GM13976 (cell line): Measurements from ENCODE around the gene PDE11A.

ENCODE experiments used
- DNase-seq: peaks from one replicate; pipeline ENCODE4 v3.0.0; 2012; ENCODE audit warnings: low spot score
- in situ Hi-C: fragments of 300-500 bp; cut with MboI; formaldehyde crosslinking; loops from one replicate; pipeline ENCODE4 v1.12.0; 2022; ENCODE audit warnings: low sequenced_read_pairs, mixed read lengths, inconsistent platforms; ENCODE audit not compliant: unreplicated experiment
- TF ChIP-seq, protein P1 (sequence below): IDR thresholded peaks from 2 replicates; pipeline ENCODE4 v1.5.1; 2012; ENCODE audit warnings: borderline replicate concordance, mild to moderate bottlenecking; ENCODE audit not compliant: insufficient read depth; ENCODE audit errors: extremely low read depth, missing control alignments, control extremely low read depth

Gene PDE11A

DNA sequence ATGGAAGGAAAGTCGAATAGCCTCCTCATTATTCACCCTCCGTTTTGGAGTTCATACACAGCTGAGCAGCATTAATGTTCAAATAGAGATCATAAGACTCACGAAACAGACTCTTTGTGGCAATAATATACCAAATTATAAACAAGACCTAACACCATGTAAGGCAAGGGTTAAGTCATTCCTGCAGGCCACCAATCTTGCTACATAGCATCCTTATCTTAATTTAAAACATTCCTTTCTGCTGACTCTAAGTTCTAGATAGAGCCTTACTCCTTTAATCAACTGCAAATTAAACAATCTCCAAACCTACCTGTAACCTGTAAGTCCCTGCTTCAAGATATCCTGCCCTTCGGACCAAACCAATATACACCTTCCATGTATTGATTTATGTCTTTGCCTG is 178.0 kb downstream of the PDE11A start:
- TF ChIP-seq, protein P1, sequence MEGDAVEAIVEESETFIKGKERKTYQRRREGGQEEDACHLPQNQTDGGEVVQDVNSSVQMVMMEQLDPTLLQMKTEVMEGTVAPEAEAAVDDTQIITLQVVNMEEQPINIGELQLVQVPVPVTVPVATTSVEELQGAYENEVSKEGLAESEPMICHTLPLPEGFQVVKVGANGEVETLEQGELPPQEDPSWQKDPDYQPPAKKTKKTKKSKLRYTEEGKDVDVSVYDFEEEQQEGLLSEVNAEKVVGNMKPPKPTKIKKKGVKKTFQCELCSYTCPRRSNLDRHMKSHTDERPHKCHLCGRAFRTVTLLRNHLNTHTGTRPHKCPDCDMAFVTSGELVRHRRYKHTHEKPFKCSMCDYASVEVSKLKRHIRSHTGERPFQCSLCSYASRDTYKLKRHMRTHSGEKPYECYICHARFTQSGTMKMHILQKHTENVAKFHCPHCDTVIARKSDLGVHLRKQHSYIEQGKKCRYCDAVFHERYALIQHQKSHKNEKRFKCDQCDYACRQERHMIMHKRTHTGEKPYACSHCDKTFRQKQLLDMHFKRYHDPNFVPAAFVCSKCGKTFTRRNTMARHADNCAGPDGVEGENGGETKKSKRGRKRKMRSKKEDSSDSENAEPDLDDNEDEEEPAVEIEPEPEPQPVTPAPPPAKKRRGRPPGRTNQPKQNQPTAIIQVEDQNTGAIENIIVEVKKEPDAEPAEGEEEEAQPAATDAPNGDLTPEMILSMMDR, result no peak
- DNase-seq, result no peak
- in situ Hi-C loops, result no loop called here

DNA sequence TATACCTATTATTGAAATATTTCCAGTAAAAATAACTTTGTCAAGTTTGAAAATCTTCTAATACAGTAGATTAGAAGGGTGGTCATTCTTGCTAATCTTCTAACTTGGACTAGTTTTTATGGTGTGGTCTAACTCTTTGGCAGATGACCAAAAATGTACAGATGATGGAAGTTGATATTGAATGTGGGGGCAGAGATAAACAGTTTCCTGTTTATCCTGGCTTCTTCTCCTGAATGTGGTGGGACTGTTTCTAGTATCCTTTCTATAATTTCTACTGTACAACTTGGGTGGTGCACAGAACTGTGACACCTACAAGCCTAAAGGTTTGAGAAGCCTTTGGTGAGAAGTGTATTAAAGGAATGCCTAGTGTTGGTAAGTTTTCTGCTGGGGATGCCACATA is 178.7 kb downstream of the PDE11A start:
- no peak for DNase-seq
- TF ChIP-seq, protein P1, result no peak
- in situ Hi-C loops, result no loop called here

DNA sequence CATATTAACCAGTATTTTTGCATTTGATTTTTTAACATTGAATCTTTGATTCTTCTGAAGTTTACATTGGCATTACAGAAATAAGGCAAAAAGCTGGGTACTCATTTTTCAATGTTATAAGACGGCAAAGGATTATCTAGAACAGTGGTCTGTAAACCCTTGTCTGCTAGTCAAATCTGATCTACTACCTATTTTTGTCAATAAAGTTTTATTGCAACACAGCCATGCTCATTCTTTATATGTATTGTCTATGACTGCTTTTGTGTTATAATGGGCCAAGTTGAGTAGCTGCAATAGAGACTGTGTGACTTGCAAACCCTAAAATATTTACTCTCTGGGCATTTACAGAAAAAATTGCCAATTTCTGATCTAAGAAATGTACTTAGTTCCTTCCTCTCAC is 181.0 kb downstream of the PDE11A start:
- DNase-seq, result no peak
- TF ChIP-seq, protein P1, result no peak
- in situ Hi-C loops, result no loop called here

DNA sequence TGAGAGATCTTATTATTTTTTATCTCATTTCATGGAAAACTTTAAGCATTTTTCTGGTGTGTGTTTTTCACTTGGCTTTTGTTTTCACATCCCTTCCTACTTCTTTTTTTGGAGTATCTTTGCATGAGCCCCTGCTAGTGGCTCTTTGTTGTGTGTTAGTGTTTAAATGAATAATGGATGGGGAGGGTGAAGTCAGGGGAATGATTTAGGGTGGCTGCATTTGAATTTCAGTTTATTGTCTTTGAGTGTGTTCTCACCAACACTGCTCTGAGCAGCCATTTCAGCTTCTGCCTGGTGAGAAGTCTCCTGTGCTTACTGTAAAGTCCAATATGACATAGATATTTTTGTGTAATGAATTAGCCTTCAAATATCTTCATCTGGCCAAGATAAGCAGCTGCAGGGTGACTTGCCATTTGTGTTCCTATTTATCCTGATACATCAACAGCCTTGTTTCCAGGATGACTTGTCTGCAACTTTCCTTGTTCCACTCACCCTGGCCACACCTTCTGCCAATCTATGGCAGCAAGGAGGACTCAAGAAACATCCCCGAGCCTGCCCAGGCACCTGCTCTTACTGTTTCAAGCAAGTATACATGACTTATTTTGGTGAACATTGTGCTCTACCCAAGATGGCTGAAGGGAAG is 182.6 kb downstream of the PDE11A start:
- TF ChIP-seq, protein P1, result no peak
- in situ Hi-C loops, result no loop called here
- no peak for DNase-seq

GRCh38 chr2:177888581-177888980 is 184.0 kb downstream of the PDE11A start:
- no peak for DNase-seq
- TF ChIP-seq, protein P1, result no peak
- in situ Hi-C loops, result no loop called here

GRCh38 chr2:177887722-177888121 is 184.9 kb downstream of the PDE11A start:
- in situ Hi-C loops, result no loop called here
- DNase-seq, result no peak
- TF ChIP-seq, protein P1, result no peak
